ENCODE results near the gene DCT.

DNA sequence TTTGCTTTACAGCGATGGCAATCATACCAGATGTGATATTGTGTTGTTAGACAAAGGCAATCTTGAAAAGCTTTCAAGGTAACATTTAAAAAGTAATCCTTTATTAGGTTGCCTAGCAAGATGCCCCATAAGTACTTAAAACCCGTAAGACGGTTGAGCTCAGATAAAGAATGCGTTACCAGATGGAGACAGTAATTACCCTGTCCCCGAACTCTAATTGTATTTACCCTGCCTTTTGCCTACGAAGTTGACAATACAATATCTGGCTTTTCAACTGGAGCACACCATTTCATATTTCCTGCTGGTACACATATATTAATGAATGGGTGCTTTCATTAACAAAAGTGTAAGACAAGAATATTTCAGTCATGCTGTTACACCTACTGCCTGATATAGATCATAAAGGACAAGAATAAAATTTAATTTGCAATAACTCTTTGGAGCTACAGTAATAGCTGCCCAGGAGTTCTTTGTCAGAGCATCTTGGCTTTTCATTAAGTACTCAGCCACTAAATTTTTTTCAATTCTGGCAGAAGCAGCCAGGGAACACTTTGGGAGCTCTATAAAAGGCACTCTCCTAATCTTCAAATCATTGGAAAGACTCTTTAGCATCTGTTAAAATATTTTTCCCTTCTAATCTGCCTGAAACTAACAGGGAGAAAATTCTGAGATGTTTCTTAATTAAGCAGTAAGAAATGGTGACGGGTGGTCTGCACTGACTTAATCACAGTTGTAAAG lies 63.8 kb downstream of the DCT start:
- TF ChIP-seq, protein P1, sequence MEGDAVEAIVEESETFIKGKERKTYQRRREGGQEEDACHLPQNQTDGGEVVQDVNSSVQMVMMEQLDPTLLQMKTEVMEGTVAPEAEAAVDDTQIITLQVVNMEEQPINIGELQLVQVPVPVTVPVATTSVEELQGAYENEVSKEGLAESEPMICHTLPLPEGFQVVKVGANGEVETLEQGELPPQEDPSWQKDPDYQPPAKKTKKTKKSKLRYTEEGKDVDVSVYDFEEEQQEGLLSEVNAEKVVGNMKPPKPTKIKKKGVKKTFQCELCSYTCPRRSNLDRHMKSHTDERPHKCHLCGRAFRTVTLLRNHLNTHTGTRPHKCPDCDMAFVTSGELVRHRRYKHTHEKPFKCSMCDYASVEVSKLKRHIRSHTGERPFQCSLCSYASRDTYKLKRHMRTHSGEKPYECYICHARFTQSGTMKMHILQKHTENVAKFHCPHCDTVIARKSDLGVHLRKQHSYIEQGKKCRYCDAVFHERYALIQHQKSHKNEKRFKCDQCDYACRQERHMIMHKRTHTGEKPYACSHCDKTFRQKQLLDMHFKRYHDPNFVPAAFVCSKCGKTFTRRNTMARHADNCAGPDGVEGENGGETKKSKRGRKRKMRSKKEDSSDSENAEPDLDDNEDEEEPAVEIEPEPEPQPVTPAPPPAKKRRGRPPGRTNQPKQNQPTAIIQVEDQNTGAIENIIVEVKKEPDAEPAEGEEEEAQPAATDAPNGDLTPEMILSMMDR (IDR thresholded peaks at IDR 0.05; ENCODE audit: low read depth, low read length): no peak
- TF ChIP-seq MYC (IDR thresholded peaks at IDR 0.05; ENCODE audit: low read depth, low read length) (no peak), POLR2A (IDR thresholded peaks at IDR 0.05; ENCODE audit: extremely low read depth, insufficient read length) (no peak)

All from NB4 (cell line).